Neural progenitor cell (in vitro differentiated cells): Measurements from ENCODE around the gene PLXNB2. TPM values are rescaled to one million over a fixed set of nuclear protein-coding genes. Genes with fewer than 3 reads are reported as not detected.

Experiments
- DNase-seq: peaks from one replicate; pipeline ENCODE4 v3.0.0-alpha.2; 2016; ENCODE audit warnings: low spot score
- H2AFZ ChIP-seq: fragments of 200-600 bp; sonication (generic); replicated peaks from 2 replicates; pipeline ENCODE4 v1.6.1; 2016; ENCODE audit warnings: antibody characterized with exemption
- H3F3A ChIP-seq: fragments of 200-600 bp; sonication (generic); 2 replicates; pipeline ENCODE4 v1.6.1; 2016; ENCODE audit warnings: antibody characterized with exemption, low read depth
- H3K27ac ChIP-seq: fragments of 200-600 bp; sonication (generic); 2 replicates; pipeline ENCODE4 v1.5.1; 2016; ENCODE audit warnings: mild to moderate bottlenecking
- H3K27me3 ChIP-seq: fragments of 200-600 bp; sonication (generic); 2 replicates; pipeline ENCODE4 v1.6.1; 2016; ENCODE audit warnings: mild to moderate bottlenecking, moderate library complexity
- H3K36me3 ChIP-seq: fragments of 200-600 bp; sonication (generic); 2 replicates; pipeline ENCODE4 v1.5.1; 2016
- H3K4me1 ChIP-seq: fragments of 200-600 bp; sonication (generic); 2 replicates; pipeline ENCODE4 v1.6.1; 2016; ENCODE audit warnings: mixed run types
- H3K4me2 ChIP-seq: fragments of 200-600 bp; sonication (generic); 2 replicates; pipeline ENCODE4 v1.6.1; 2016
- H3K4me3 ChIP-seq: fragments of 200-600 bp; sonication (generic); 2 replicates; pipeline ENCODE4 v1.5.1; 2016
- H3K79me2 ChIP-seq: fragments of 200-600 bp; sonication (generic); 2 replicates; pipeline ENCODE4 v1.6.1; 2016; ENCODE audit warnings: low read depth
- H3K9ac ChIP-seq: fragments of 200-600 bp; sonication (generic); 2 replicates; pipeline ENCODE4 v1.6.1; 2016
- H3K9me3 ChIP-seq: fragments of 200-600 bp; sonication (generic); 2 replicates; pipeline ENCODE4 v1.5.1; 2016; ENCODE audit warnings: low read depth
- H4K20me1 ChIP-seq: fragments of 200-600 bp; sonication (generic); 2 replicates; pipeline ENCODE4 v1.6.1; 2016; ENCODE audit warnings: low read depth
- H3K27ac Mint-ChIP-seq: 3 replicates; pipeline ENCODE4 v1.8.0; 2021; ENCODE audit warnings: mixed read lengths
- H3K27me3 Mint-ChIP-seq: 2 replicates; pipeline ENCODE4 v1.8.0; 2022; ENCODE audit warnings: low read depth, mild to moderate bottlenecking, inconsistent platforms, moderate library complexity, mixed read lengths; ENCODE audit not compliant: insufficient read depth
- H3K36me3 Mint-ChIP-seq: 3 replicates; pipeline ENCODE4 v1.8.0; 2021; ENCODE audit warnings: mixed read lengths
- H3K4me1 Mint-ChIP-seq: 3 replicates; pipeline ENCODE4 v1.8.0; 2021; ENCODE audit warnings: mixed read lengths
- H3K4me3 Mint-ChIP-seq: 3 replicates; pipeline ENCODE4 v1.8.0; 2021; ENCODE audit warnings: mild to moderate bottlenecking, moderate library complexity, mixed read lengths
- H3K9me3 Mint-ChIP-seq: 3 replicates; pipeline ENCODE4 v1.8.0; 2020; ENCODE audit warnings: mixed read lengths
- EZH2 ChIP-seq: fragments of 200-600 bp; sonication (generic); IDR thresholded peaks from 2 replicates; pipeline ENCODE4 v1.6.1; 2017; ENCODE audit warnings: antibody characterized with exemption, mild to moderate bottlenecking, moderate library complexity
- EZH2phosphoT487 ChIP-seq: fragments of 200-600 bp; sonication (generic); IDR thresholded peaks from 2 replicates; pipeline ENCODE4 v1.6.1; 2017; ENCODE audit warnings: antibody characterized with exemption
- total RNA-seq: library from RNA; depleted of rRNA; stranded (reverse); fragments of >200 nt; gene quantifications from 2 replicates; pipeline ENCODE4 v1.2.3, GENCODE V29; 2015; ENCODE audit warnings: low replicate concordance
- TF ChIP-seq, protein P1 (sequence below): fragments of 200-600 bp; sonication (generic); IDR thresholded peaks from 2 replicates; pipeline ENCODE4 v1.5.1; 2017; ENCODE audit warnings: antibody characterized with exemption, mild to moderate bottlenecking

The PLXNB2 gene
- total RNA-seq, 1 donor from 2014 or later: 32.4 TPM

DNA sequence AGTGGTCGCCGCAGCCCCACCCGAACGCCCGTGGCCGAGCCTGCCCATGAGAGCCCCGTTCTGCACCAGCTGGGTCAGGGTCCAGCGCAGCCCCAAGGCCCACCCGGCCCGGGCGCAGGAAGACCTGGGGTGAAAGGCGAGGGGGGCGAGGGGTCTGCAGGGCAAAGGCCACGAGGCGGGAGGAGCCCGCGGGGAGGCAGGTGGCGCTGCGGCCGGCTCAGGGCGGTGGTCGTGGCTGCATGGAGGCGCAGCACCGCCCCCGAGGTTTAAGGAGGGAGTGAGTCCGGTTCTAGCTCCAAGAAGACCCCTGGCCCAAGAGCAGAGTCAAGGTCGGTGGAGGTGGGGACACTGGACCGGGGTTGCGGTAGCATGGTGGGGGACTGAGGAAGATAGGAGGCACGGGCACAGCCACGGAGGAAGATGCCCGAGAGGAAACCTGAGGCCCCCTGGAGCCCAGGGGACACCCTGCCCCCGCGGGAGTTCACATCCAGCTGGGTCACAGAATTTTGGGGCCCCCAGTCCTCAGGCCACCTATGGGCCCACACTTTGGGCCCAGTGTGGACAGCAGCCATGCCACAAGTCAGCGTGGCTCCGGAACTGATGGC is 55.9 kb downstream of the PLXNB2 start:
- Histone ChIP-seq H3K4me2 (peak overlapping the region; percentile 83), H3K79me2 (no peaks in the 10 kb centered on the region), H2AFZ (peak overlapping the region; percentile 70), H3K9ac (no peak overlapping the region), H3K27me3 (no peaks in the 10 kb centered on the region), H3K27ac (no peak overlapping the region), H3K4me3 (peak overlapping the region; percentile 63), H3K9me3 (no peaks in the 10 kb centered on the region), H4K20me1 (peaks cover 30% of the 10 kb centered on the region), H3K36me3 (no peaks in the 10 kb centered on the region), H3K4me1 (peaks cover 6% of the 10 kb centered on the region), H3F3A (peaks cover 28% of the 10 kb centered on the region)
- no peaks in the 10 kb centered on the region for H3K36me3 Mint-ChIP-seq
- H3K27me3 Mint-ChIP-seq: peaks cover 6% of the 10 kb centered on the region
- no peaks in the 10 kb centered on the region for H3K9me3 Mint-ChIP-seq
- H3K4me1 Mint-ChIP-seq: peaks cover 10% of the 10 kb centered on the region
- TF ChIP-seq, protein P1, sequence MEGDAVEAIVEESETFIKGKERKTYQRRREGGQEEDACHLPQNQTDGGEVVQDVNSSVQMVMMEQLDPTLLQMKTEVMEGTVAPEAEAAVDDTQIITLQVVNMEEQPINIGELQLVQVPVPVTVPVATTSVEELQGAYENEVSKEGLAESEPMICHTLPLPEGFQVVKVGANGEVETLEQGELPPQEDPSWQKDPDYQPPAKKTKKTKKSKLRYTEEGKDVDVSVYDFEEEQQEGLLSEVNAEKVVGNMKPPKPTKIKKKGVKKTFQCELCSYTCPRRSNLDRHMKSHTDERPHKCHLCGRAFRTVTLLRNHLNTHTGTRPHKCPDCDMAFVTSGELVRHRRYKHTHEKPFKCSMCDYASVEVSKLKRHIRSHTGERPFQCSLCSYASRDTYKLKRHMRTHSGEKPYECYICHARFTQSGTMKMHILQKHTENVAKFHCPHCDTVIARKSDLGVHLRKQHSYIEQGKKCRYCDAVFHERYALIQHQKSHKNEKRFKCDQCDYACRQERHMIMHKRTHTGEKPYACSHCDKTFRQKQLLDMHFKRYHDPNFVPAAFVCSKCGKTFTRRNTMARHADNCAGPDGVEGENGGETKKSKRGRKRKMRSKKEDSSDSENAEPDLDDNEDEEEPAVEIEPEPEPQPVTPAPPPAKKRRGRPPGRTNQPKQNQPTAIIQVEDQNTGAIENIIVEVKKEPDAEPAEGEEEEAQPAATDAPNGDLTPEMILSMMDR: peak; percentile 21
- peak; percentile 31 for TF ChIP-seq EZH2
- TF ChIP-seq EZH2phosphoT487: no peak
- DNase-seq: no peak
- H3K4me3 Mint-ChIP-seq: peak overlapping the region; percentile 68
- H3K27ac Mint-ChIP-seq: no peak overlapping the region

DNA sequence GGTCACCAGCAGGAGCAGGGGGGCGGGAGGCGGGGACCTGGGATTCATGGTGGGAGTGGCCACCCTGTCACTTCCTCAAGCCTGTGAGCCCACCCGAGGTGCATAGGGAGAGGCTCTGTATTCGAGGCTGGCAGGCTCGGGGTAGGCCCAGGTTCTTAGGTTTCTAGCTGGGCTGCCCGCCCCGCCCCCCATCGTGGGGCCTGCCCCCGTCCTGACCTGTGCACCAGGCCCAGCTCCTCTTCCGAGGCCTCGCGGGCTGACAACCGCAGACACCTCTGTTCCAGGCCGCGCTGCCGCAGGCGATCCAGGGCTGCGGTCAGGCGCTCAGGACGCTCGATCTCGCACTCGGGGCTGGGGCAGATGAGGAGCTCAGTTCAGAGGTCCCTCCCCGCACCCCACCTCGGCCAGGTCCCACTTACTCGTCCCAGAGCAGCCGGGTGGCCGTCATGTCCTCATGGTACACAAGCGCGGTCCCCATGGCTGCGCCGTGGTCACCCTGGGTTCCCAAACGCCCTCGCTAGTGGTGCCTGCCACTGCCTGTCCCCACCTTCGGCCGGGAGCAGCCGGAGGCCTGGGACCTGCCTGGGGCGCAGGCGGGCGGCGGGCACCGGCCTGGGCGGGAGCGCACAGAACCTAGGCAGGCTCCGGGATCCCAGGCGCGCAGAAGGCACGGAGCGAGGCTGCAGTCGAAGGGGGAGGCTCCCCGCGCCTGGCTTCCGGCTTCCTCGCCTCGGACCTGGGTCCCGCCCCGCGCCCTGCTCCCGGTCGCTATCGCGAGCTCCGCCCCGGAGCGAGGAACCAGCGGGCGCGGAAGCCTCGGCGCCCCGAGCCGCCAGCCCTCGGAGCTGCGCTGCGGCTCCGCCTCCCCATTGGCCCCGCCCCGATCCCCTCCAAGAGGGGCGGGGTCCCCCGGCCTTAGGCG is 56.6 kb downstream of the PLXNB2 start, which contains the start of gene HDAC10:
HDAC10 (minus strand) TSS at position 711 of the 922 bp plus-strand sequence; CDS start at position 478, 233 bp downstream.
- Mint-ChIP-seq H3K27ac (no peak within 1 kb of the TSS), H3K9me3 (no peaks in the 10 kb centered on the region), H3K36me3 (no peaks in the 10 kb centered on the region), H3K27me3 (peaks cover 6% of the 10 kb centered on the region), H3K4me1 (peaks cover 10% of the 10 kb centered on the region), H3K4me3 (peak within 1 kb of the TSS; percentile 83)
- Histone ChIP-seq H3K27me3 (no peaks in the 10 kb centered on the region), H2AFZ (peak within 1 kb of the TSS; percentile 81), H3K4me1 (peaks cover 6% of the 10 kb centered on the region), H3K9ac (peak within 1 kb of the TSS; percentile 42), H3F3A (peaks cover 30% of the 10 kb centered on the region), H3K36me3 (no peaks in the 10 kb centered on the region), H3K27ac (no peak within 1 kb of the TSS), H4K20me1 (peaks cover 30% of the 10 kb centered on the region), H3K79me2 (peaks cover 5% of the 10 kb centered on the region), H3K9me3 (no peaks in the 10 kb centered on the region), H3K4me2 (peak within 1 kb of the TSS; percentile 83), H3K4me3 (peak within 1 kb of the TSS; percentile 63)
- peak; percentile 28 for TF ChIP-seq EZH2
- TF ChIP-seq, protein P1: no peak
- no peak for TF ChIP-seq EZH2phosphoT487
- peak; percentile 95 for DNase-seq

DNA sequence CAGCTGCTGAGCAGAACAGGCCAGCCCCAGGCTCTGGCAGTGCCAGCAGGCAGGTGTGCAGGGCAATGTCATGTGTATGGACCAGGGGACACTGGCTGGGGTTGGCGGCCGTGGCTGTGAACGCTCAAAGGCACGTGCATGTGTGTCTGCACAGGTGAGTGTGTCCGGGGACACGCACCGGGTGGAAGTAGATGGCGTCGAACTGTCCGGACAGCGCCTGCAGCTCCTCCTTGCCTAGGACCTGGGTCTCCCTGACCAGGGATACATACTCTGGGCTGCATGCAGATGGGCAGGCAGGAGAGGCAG is 57.2 kb downstream of the PLXNB2 start:
- H3K79me2 ChIP-seq: peaks cover 9% of the 10 kb centered on the region
- Mint-ChIP-seq H3K27ac (no peak overlapping the region), H3K27me3 (peaks cover 6% of the 10 kb centered on the region), H3K4me3 (peak overlapping the region; percentile 83), H3K9me3 (no peaks in the 10 kb centered on the region), H3K4me1 (peaks cover 10% of the 10 kb centered on the region), H3K36me3 (no peaks in the 10 kb centered on the region)
- peaks cover 34% of the 10 kb centered on the region for H4K20me1 ChIP-seq
- H3K4me2 ChIP-seq: peak overlapping the region; percentile 83
- no peak overlapping the region for H2AFZ ChIP-seq
- DNase-seq: no peak
- peak overlapping the region; percentile 63 for H3K4me3 ChIP-seq
- H3F3A ChIP-seq: peaks cover 34% of the 10 kb centered on the region
- H3K9ac ChIP-seq: no peak overlapping the region
- H3K36me3 ChIP-seq: no peaks in the 10 kb centered on the region
- TF ChIP-seq, protein P1: no peak
- TF ChIP-seq EZH2phosphoT487 (no peak), EZH2 (no peak)
- H3K4me1 ChIP-seq: peaks cover 6% of the 10 kb centered on the region
- no peak overlapping the region for H3K27ac ChIP-seq
- H3K9me3 ChIP-seq: no peaks in the 10 kb centered on the region
- no peaks in the 10 kb centered on the region for H3K27me3 ChIP-seq
